ENCODE results near the gene XYLT2. TPM values are rescaled to one million over a fixed set of nuclear protein-coding genes. Genes with fewer than 3 reads are reported as not detected.

The XYLT2 gene
- total RNA-seq, 4 donors from 2014 or later = 7.2 to 28.8 (median 12.5) TPM

GRCh38 chr17:50392621-50393020 lies 46.7 kb downstream of the XYLT2 start:
- TF ChIP-seq, protein P1, sequence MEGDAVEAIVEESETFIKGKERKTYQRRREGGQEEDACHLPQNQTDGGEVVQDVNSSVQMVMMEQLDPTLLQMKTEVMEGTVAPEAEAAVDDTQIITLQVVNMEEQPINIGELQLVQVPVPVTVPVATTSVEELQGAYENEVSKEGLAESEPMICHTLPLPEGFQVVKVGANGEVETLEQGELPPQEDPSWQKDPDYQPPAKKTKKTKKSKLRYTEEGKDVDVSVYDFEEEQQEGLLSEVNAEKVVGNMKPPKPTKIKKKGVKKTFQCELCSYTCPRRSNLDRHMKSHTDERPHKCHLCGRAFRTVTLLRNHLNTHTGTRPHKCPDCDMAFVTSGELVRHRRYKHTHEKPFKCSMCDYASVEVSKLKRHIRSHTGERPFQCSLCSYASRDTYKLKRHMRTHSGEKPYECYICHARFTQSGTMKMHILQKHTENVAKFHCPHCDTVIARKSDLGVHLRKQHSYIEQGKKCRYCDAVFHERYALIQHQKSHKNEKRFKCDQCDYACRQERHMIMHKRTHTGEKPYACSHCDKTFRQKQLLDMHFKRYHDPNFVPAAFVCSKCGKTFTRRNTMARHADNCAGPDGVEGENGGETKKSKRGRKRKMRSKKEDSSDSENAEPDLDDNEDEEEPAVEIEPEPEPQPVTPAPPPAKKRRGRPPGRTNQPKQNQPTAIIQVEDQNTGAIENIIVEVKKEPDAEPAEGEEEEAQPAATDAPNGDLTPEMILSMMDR (IDR thresholded peaks at IDR 0.05; ENCODE audit: low read depth) = no peak

- TF ChIP-seq, protein P1 (IDR thresholded peaks at IDR 0.05; ENCODE audit: low read depth) = no peak
Observed at GRCh38 chr17:50393700-50394099, 47.8 kb downstream of the XYLT2 start.

GRCh38 chr17:50394711-50395110 lies 48.8 kb downstream of the XYLT2 start:
- TF ChIP-seq, protein P1 (IDR thresholded peaks at IDR 0.05; ENCODE audit: low read depth) = no peak

- TF ChIP-seq, protein P1 (IDR thresholded peaks at IDR 0.05; ENCODE audit: low read depth) = no peak
Observed at GRCh38 chr17:50396261-50397110, 50.6 kb downstream of the XYLT2 start.

- TF ChIP-seq, protein P1 (IDR thresholded peaks at IDR 0.05; ENCODE audit: low read depth) = no peak
Observed at GRCh38 chr17:50397111-50397918, 51.4 kb downstream of the XYLT2 start, which contains the start of gene LRRC59. Gene LRRC59, minus strand, starts transcription at chr17:50397523. Its CDS starts 206 bp downstream, at chr17:50397317.

GRCh38 chr17:50397919-50398285 lies 52.0 kb downstream of the XYLT2 start:
- TF ChIP-seq, protein P1 (IDR thresholded peaks at IDR 0.05; ENCODE audit: low read depth) = no peak

DNA sequence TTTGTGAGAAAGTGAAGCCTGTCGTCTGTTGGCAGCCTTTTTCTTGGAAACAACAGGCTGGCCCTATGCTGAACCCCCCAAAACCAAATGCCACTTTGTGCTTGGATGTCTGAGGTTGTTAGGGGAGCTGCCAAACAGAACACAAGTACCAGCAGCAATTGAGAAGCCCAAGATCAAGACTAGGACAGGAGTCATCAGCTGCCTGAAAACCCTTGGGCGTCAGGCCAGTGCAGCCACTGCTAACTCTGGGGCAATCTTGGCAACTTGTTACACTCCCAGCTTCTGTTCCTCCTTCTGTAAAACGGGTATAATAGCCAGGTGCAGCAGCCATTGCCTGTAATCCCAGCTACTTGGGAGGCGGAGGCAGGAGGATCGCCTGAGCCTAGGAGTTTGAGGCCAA lies 60.7 kb downstream of the XYLT2 start:
- TF ChIP-seq, protein P1 (IDR thresholded peaks at IDR 0.05; ENCODE audit: low read depth) = no peak

Measured in subcutaneous adipose tissue (tissue), 4 donors.